Measurements from ENCODE around the gene RPS6KA3. TPM values are rescaled to one million over a fixed set of nuclear protein-coding genes. Genes with fewer than 3 reads are reported as not detected.
"Not testable (repeated sequence)": the region's sequence is repeated elsewhere in the genome, so short reads cannot be mapped to it uniquely, and the experiment has no call there.

RPS6KA3 gene
- total RNA-seq, 1 donor from 2014 or later = 9.0 TPM

- no peak for DNase-seq
- no peaks in the 10 kb centered on the region for H3K27me3 Mint-ChIP-seq (ENCODE audit: unreplicated experiment)
- H3K4me1 Mint-ChIP-seq (ENCODE audit: low read depth, unreplicated experiment) = no peaks in the 10 kb centered on the region
- TF ChIP-seq CTCF (IDR thresholded peaks at IDR 0.05; ENCODE audit: partially characterized antibody, unreplicated experiment) = no peak
- no peak overlapping the region for H3K4me3 Mint-ChIP-seq (ENCODE audit: unreplicated experiment)
- H3K27ac Mint-ChIP-seq (ENCODE audit: unreplicated experiment) = no peak overlapping the region
- no peaks in the 10 kb centered on the region for H3K9me3 Mint-ChIP-seq (ENCODE audit: unreplicated experiment)
- H3K36me3 Mint-ChIP-seq (ENCODE audit: unreplicated experiment) = no peaks in the 10 kb centered on the region
These were observed 93.4 kb downstream of the RPS6KA3 start for GRCh38 chrX:20173313-20173712.

GRCh38 chrX:20171887-20172286, 94.8 kb downstream of the RPS6KA3 start:
- Mint-ChIP-seq H3K27ac (ENCODE audit: unreplicated experiment) (no peak overlapping the region), H3K4me3 (ENCODE audit: unreplicated experiment) (no peak overlapping the region), H3K27me3 (ENCODE audit: unreplicated experiment) (no peaks in the 10 kb centered on the region), H3K4me1 (ENCODE audit: low read depth, unreplicated experiment) (no peaks in the 10 kb centered on the region), H3K9me3 (ENCODE audit: unreplicated experiment) (no peaks in the 10 kb centered on the region), H3K36me3 (ENCODE audit: unreplicated experiment) (no peaks in the 10 kb centered on the region)
- TF ChIP-seq CTCF (IDR thresholded peaks at IDR 0.05; ENCODE audit: partially characterized antibody, unreplicated experiment) = no peak
- no peak for DNase-seq

- DNase-seq; H3K27me3 Mint-ChIP-seq (ENCODE audit: unreplicated experiment); H3K27ac Mint-ChIP-seq (ENCODE audit: unreplicated experiment); H3K4me3 Mint-ChIP-seq (ENCODE audit: unreplicated experiment); H3K4me1 Mint-ChIP-seq (ENCODE audit: low read depth, unreplicated experiment); H3K36me3 Mint-ChIP-seq (ENCODE audit: unreplicated experiment); H3K9me3 Mint-ChIP-seq (ENCODE audit: unreplicated experiment): not testable (repeated sequence)
These were observed 104.2 kb downstream of the RPS6KA3 start for GRCh38 chrX:20162516-20162915.

- no peak for TF ChIP-seq CTCF (IDR thresholded peaks at IDR 0.05; ENCODE audit: partially characterized antibody, unreplicated experiment)
- DNase-seq = no peak
- H3K4me1 Mint-ChIP-seq (ENCODE audit: low read depth, unreplicated experiment) = no peaks in the 10 kb centered on the region
- no peaks in the 10 kb centered on the region for H3K36me3 Mint-ChIP-seq (ENCODE audit: unreplicated experiment)
- no peak overlapping the region for H3K27ac Mint-ChIP-seq (ENCODE audit: unreplicated experiment)
- H3K4me3 Mint-ChIP-seq (ENCODE audit: unreplicated experiment) = no peak overlapping the region
- H3K9me3 Mint-ChIP-seq (ENCODE audit: unreplicated experiment) = no peaks in the 10 kb centered on the region
- peaks cover 2% of the 10 kb centered on the region for H3K27me3 Mint-ChIP-seq (ENCODE audit: unreplicated experiment)
These were observed 106.8 kb downstream of the RPS6KA3 start for GRCh38 chrX:20159797-20160385.

GRCh38 chrX:20151689-20152088, 115.0 kb downstream of the RPS6KA3 start:
- Mint-ChIP-seq H3K27ac (ENCODE audit: unreplicated experiment) (no peak overlapping the region), H3K36me3 (ENCODE audit: unreplicated experiment) (no peaks in the 10 kb centered on the region), H3K4me1 (ENCODE audit: low read depth, unreplicated experiment) (no peaks in the 10 kb centered on the region), H3K4me3 (ENCODE audit: unreplicated experiment) (no peak overlapping the region), H3K9me3 (ENCODE audit: unreplicated experiment) (no peaks in the 10 kb centered on the region), H3K27me3 (ENCODE audit: unreplicated experiment) (no peaks in the 10 kb centered on the region)
- no peak for TF ChIP-seq CTCF (IDR thresholded peaks at IDR 0.05; ENCODE audit: partially characterized antibody, unreplicated experiment)
- no peak for DNase-seq

Measured in glutamatergic neuron (in vitro differentiated cells).